Adrenal gland (tissue), 12 donors: ENCODE measurements around the gene DBNL. TPM values are rescaled to one million over a fixed set of nuclear protein-coding genes. Genes with fewer than 3 reads are reported as not detected.
A peak's percentile ranks its signal among the peaks of the same experiment; 100 is the strongest.

ENCODE experiments used
- DNase-seq, 7 donors: peaks; one replicate each; pipeline ENCODE4 v3.0.0-alpha.2; 2019 to 2020
- H3K27ac ChIP-seq, 5 donors: fragments of 200-600 bp; sonication (generic) in 4 of 5; 1 replicate in 3 of 5; 2 replicates in 2 of 5; pipeline versions ENCODE4 v1.5.1 to v1.8.0; 2016 to 2020; ENCODE audit warnings: mild to moderate bottlenecking in 1 of 5
- H3K27me3 ChIP-seq: fragments of 200-600 bp; 2 replicates; pipeline ENCODE4 v1.8.0; 2021
- H3K36me3 ChIP-seq, 2 donors: fragments of 200-600 bp; replicated peaks in 1 of 2; 1 replicate in 1 of 2; 2 replicates in 1 of 2; pipeline versions ENCODE4 v1.5.1 to v1.8.0; 2018 to 2022
- H3K4me1 ChIP-seq, 2 donors: fragments of 200-600 bp; replicated peaks in 1 of 2; 1 replicate in 1 of 2; 2 replicates in 1 of 2; pipeline versions ENCODE4 v1.5.1 to v1.8.0; 2018 to 2021
- H3K4me3 ChIP-seq, 4 donors: fragments of 200-600 bp; sonication (generic) in 3 of 4; one replicate each; pipeline ENCODE4 v1.5.1; 2016 to 2018
- H3K9me3 ChIP-seq, 3 donors: fragments of 200-600 bp; sonication (generic) in 1 of 3; replicated peaks in 1 of 3; 1 replicate in 2 of 3; 2 replicates in 1 of 3; pipeline versions ENCODE4 v1.5.1 to v1.8.0; 2016 to 2021
- POLR2A ChIP-seq, 2 donors: fragments of 450-650 bp; IDR thresholded peaks; one replicate each; pipeline ENCODE4 v1.6.1; 2017; ENCODE audit warnings: antibody characterized with exemption in 2 of 2, mild to moderate bottlenecking in 2 of 2, moderate library complexity in 1 of 2
- WGBS, 4 donors: extraction: QIAGEN DNeasy Blood & Tissue Kit in 2 of 4; methylation state at CpG; one replicate each; pipeline versions ENCODE4 v1.1.5 to v1.1.7; 2013 to 2017; 5-methylcytosine and 5-hydroxymethylcytosine counted together
- intact Hi-C, 2 donors: fragments of 100-400 bp; cut with DNase I; formaldehyde crosslinking; loops; one replicate each; pipeline versions ENCODE4 v1.14.1 to v1.15.0; 2022 to 2023
- polyA plus RNA-seq, 3 donors: library from polyadenylated mRNA; stranded (reverse); fragments of 200-250 nt in 2 of 3; fragments of 350-450 nt in 1 of 3; fragmentation: Illumina TruSeq in 1 of 3; extraction: RNeasy Lipid Tissue Mini Kit (QIAGEN cat#74804) in 1 of 3; gene quantifications; one replicate each; pipeline ENCODE4 v1.2.3, GENCODE V29; 2013 to 2014
- total RNA-seq, 9 donors: library from RNA; depleted of rRNA in 4 of 9; stranded (reverse); fragments of >200 nt in 4 of 9; fragments of 120-200 nt in 1 of 9; fragmentation: NEBNext Ultra II Directional in 1 of 9; extraction: Animal tissue kit (Norgen Biotek cat#: 25700) in 1 of 9; gene quantifications; one replicate each; pipeline versions ENCODE4 v1.1.0 to v1.2.4, GENCODE V29; 2013 to 2023
- TF ChIP-seq, protein P1 (sequence below), 6 experiments: fragments of 450-650 bp in 4 of 6; fragments of 200-600 bp in 2 of 6; sonication (generic) in 1 of 6; IDR thresholded peaks; 1 replicate in 5 of 6; 2 replicates in 1 of 6; pipeline versions ENCODE4 v1.5.1 to v1.8.0; 2016 to 2021; ENCODE audit warnings: antibody characterized with exemption in 6 of 6, mild to moderate bottlenecking in 2 of 6, moderate library complexity in 1 of 6
- donor health status: healthy with polysubstance abuse.
- donor health status: Bipolar disorder and iron deficiency.
- donor health status: DM: yes; HTN: yes; CAD: no.
- donor health status: DM: no; HTN: no; CAD: no.
- donor health status: DM: no; HTN: no; CAD: no.
- donor health status: DM: yes; HTN: yes; CAD: no.

DBNL gene
- total and polyA plus RNA-seq, 12 donors, result 46.2 to 145 (median 77.7) TPM

DNA sequence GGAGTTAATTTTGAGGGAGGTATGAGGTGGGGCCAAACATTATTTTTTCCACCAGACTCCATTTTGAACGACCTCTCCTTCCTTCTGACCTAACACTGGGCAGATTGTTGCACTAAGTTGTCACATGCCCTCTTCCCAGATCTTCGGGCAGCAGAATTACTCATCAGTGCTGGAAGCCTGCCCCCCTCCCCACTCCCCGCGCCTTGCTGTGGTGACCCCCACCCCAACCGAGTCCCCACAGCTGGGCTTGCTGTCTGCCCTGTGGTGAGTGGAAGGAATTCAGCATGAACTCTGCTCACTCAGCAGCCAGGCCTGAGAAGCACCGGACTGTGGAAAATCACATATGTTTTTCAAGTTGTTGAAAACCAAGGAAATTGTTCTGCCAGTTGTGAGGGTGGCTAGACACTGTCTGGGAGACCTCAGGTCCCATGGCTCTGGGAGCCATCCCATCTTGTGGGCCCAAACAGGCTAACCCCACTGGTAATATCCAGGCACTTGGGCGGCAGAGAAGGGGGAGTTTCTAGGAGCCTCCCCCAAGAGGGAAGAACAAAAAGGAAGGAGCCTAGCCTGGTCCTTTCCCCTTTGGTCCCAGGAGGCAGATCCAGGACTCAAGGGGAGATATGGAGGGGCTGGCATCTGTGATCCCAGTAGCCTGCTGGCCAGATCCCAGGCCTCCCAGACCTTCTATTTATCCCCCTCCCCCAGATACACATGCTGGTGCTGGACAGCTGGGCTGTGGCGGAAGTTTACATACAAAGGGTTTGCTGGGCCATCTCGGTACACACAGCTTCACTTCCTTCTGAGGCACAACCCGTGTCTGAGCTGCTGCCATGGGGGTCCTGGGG, 56.2 kb downstream of the DBNL start:
- H3K36me3 ChIP-seq, result no peaks in the 10 kb centered on the region
- no peak overlapping the region for H3K4me3 ChIP-seq
- 54 to 62% (median 60%) methylated on average over 7 to 10 of the region's 10 CpGs for WGBS, 4 donors
- intact Hi-C loops, result no loop called here
- H3K4me1 ChIP-seq, result no peaks in the 10 kb centered on the region
- peak overlapping the region in 3 of 5 donors; percentile 7 to 85 (median 68) for H3K27ac ChIP-seq
- H3K27me3 ChIP-seq, result no peaks in the 10 kb centered on the region
- peak in 2 of 7 donors; percentile 49 to 50 for DNase-seq
- H3K9me3 ChIP-seq, result no peaks in the 10 kb centered on the region
- TF ChIP-seq POLR2A (IDR thresholded peaks at IDR 0.05), result no peak
- TF ChIP-seq, protein P1, sequence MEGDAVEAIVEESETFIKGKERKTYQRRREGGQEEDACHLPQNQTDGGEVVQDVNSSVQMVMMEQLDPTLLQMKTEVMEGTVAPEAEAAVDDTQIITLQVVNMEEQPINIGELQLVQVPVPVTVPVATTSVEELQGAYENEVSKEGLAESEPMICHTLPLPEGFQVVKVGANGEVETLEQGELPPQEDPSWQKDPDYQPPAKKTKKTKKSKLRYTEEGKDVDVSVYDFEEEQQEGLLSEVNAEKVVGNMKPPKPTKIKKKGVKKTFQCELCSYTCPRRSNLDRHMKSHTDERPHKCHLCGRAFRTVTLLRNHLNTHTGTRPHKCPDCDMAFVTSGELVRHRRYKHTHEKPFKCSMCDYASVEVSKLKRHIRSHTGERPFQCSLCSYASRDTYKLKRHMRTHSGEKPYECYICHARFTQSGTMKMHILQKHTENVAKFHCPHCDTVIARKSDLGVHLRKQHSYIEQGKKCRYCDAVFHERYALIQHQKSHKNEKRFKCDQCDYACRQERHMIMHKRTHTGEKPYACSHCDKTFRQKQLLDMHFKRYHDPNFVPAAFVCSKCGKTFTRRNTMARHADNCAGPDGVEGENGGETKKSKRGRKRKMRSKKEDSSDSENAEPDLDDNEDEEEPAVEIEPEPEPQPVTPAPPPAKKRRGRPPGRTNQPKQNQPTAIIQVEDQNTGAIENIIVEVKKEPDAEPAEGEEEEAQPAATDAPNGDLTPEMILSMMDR (IDR thresholded peaks at IDR 0.05), result no peak

DNA sequence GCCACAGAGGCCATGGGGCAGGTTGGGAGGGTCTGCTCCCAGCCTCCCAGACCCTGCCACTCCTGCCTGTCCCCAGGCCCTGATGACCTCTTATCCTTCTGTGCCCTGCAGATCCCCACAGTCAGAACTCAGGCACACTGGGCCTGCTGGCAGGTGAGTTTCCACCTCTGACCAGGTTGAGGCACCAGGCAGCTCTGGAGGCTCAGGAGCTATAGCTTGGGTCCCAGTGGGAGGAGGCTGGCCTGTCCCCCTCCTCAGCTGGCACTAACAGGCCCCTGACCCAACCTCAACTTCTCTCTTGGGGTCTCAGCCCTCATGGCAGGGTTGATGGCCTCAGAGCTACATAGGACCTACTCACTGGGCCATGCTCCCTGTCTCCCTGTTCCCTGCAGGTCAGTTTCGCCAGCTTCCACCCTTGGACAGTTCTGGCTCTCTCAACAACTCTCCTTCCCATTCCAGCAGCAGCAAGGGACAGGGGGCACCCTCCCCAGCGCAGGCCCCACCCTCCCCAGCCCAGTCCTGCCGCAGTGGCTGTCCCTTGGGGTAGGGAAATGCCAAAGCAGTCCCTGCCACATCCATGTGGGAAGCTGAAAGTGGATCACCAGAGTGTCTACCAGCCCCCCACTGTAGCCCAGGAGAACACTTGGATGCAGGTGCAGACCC, 56.9 kb downstream of the DBNL start:
- Histone ChIP-seq H3K36me3 (no peaks in the 10 kb centered on the region), H3K4me3 (no peak overlapping the region), H3K4me1 (no peaks in the 10 kb centered on the region), H3K27ac (peak overlapping the region in 3 of 5 donors; percentile 48 to 85 (median 68)), H3K27me3 (no peaks in the 10 kb centered on the region), H3K9me3 (no peaks in the 10 kb centered on the region)
- TF ChIP-seq, protein P1 (IDR thresholded peaks at IDR 0.05), result no peak
- no peak for TF ChIP-seq POLR2A (IDR thresholded peaks at IDR 0.05)
- intact Hi-C loops, result no loop called here
- WGBS, 4 donors, result 84 to 100% (median 89%) methylated on average over 2 to 3 of the region's 3 CpGs
- no peak for DNase-seq

DNA sequence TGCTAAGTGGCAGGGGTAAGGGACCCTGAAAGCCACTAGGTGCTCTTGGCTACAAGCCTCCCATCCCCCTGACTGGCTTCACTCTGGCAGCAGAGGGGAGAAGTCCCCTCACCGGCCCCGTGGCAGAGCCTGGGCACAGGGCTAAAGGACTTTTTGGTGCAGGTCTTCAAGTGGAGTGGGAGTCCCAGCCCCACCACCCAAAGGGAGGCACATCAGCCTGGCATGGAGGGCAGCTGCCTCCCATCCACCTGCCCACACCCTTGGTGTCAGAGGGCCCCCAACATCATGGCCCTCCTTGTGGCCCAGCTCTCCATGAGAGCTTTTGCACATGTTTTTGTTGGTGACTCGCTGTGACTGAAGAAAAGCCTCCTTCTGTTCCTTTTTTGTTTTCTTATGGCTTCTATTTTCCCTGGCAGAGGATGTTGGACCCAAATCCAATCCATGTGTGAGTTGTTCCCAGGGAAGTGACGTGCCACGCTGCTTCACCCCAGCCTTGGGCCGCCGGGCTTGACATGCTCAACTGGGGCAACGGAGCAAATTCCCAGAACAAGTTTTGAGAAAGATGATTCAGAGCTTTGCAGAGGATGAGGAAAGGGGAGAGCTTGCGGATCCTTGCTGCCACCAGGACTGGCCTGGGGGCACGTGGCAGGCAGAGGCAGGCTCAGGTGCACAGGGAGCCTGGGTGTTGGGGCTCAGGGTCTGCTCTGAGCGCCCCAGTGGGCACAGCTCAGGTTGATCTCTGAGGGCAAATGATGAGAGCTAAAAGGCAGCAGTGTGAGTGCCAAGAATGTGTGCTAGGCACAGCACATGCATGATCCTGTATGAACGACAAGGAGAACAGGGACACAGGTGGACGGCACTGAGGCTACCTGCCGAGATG, 57.7 kb downstream of the DBNL start:
- no peaks in the 10 kb centered on the region for H3K9me3 ChIP-seq
- WGBS, 4 donors, result 82 to 86% (median 85%) methylated on average over 14 of the region's 14 CpGs
- H3K36me3 ChIP-seq, result peaks cover 0 to 2% of the 10 kb centered on the region in 2 donors
- H3K4me1 ChIP-seq, result no peaks in the 10 kb centered on the region
- TF ChIP-seq, protein P1 (IDR thresholded peaks at IDR 0.05), result no peak
- TF ChIP-seq POLR2A (IDR thresholded peaks at IDR 0.05), result no peak
- no peaks in the 10 kb centered on the region for H3K27me3 ChIP-seq
- H3K4me3 ChIP-seq, result no peak overlapping the region
- DNase-seq, result peak in 1 of 7 donors; percentile 66
- peak overlapping the region in 3 of 5 donors; percentile 48 to 93 (median 68) for H3K27ac ChIP-seq
- intact Hi-C loops, result no loop called here
